Activated naive CD4-positive, alpha-beta T cell treated with Interleukin-2 at 50 U/mL for 16 hours (primary cell): ENCODE results near the gene ERCC6.

ENCODE experiments used
- DNase-seq: peaks from one replicate; pipeline ENCODE4 v3.0.0-alpha.2; 2020

Gene ERCC6

GRCh38 chr10:49508249-49508648 is 30.7 kb downstream of the ERCC6 start:
- DNase-seq = no peak

- DNase-seq = no peak
Measured at GRCh38 chr10:49505589-49505988, 33.3 kb downstream of the ERCC6 start.

GRCh38 chr10:49505076-49505475 is 33.8 kb downstream of the ERCC6 start:
- no peak for DNase-seq

- no peak for DNase-seq
Measured at GRCh38 chr10:49504528-49504927, 34.4 kb downstream of the ERCC6 start.

GRCh38 chr10:49502358-49502757 is 36.6 kb downstream of the ERCC6 start:
- no peak for DNase-seq

GRCh38 chr10:49500412-49500811 is 38.5 kb downstream of the ERCC6 start:
- DNase-seq = no peak

GRCh38 chr10:49499305-49499851 is 39.5 kb downstream of the ERCC6 start:
- no peak for DNase-seq

- no peak for DNase-seq
Measured at GRCh38 chr10:49498425-49498824, 40.5 kb downstream of the ERCC6 start.

- no peak for DNase-seq
Measured at GRCh38 chr10:49497358-49497757, 41.6 kb downstream of the ERCC6 start.

- no peak for DNase-seq
Measured at GRCh38 chr10:49488056-49488717, 50.7 kb downstream of the ERCC6 start.

- no peak for DNase-seq
Measured at GRCh38 chr10:49486738-49487137, 52.2 kb downstream of the ERCC6 start.

- no peak for DNase-seq
Measured at GRCh38 chr10:49486009-49486408, 52.9 kb downstream of the ERCC6 start.

GRCh38 chr10:49484486-49485235 is 54.3 kb downstream of the ERCC6 start:
- no peak for DNase-seq

GRCh38 chr10:49478819-49479218 is 60.1 kb downstream of the ERCC6 start:
- DNase-seq = no peak

GRCh38 chr10:49474901-49475300 is 64.0 kb downstream of the ERCC6 start:
- no peak for DNase-seq

GRCh38 chr10:49471532-49471931 is 67.4 kb downstream of the ERCC6 start:
- no peak for DNase-seq

GRCh38 chr10:49465736-49466135 is 73.2 kb downstream of the ERCC6 start:
- no peak for DNase-seq
